Mesothelial cell of epicardium (in vitro differentiated cells): ENCODE data around the gene USH1C. TPM values are rescaled to one million over a fixed set of nuclear protein-coding genes. Genes with fewer than 3 reads are reported as not detected.

Source experiments
- DNase-seq, 2 experiments: peaks; one replicate each; pipeline ENCODE4 v3.0.0; 2021; ENCODE audit warnings: low spot score in 2 of 2; ENCODE audit not compliant: unreplicated experiment in 2 of 2
- H3K27ac Mint-ChIP-seq: 2 replicates; pipeline ENCODE4 v1.8.0; 2021; ENCODE audit warnings: mixed read lengths
- H3K27me3 Mint-ChIP-seq: 2 replicates; pipeline ENCODE4 v1.8.0; 2021; ENCODE audit warnings: low read depth, mixed read lengths
- H3K36me3 Mint-ChIP-seq: 2 replicates; pipeline ENCODE4 v1.8.0; 2021; ENCODE audit warnings: mixed read lengths
- H3K4me1 Mint-ChIP-seq: 2 replicates; pipeline ENCODE4 v1.8.0; 2021; ENCODE audit warnings: mixed read lengths
- H3K4me3 Mint-ChIP-seq: 2 replicates; pipeline ENCODE4 v1.8.0; 2021; ENCODE audit warnings: mild to moderate bottlenecking, moderate library complexity, mixed read lengths
- H3K9me3 Mint-ChIP-seq: 2 replicates; pipeline ENCODE4 v1.8.0; 2021; ENCODE audit warnings: mixed read lengths
- total RNA-seq: library from RNA; stranded (reverse); gene quantifications from 3 replicates; pipeline ENCODE4 v1.2.1, GENCODE V29; 2021
- TF ChIP-seq, protein P1 (sequence below): fragments of 200-600 bp; sonication (generic); IDR thresholded peaks from one replicate; pipeline ENCODE4 v1.5.0; 2021; ENCODE audit warnings: antibody characterized with exemption; ENCODE audit not compliant: unreplicated experiment

Gene USH1C
- total RNA-seq, 1 donor from 2014 or later = 0.54 TPM

DNA sequence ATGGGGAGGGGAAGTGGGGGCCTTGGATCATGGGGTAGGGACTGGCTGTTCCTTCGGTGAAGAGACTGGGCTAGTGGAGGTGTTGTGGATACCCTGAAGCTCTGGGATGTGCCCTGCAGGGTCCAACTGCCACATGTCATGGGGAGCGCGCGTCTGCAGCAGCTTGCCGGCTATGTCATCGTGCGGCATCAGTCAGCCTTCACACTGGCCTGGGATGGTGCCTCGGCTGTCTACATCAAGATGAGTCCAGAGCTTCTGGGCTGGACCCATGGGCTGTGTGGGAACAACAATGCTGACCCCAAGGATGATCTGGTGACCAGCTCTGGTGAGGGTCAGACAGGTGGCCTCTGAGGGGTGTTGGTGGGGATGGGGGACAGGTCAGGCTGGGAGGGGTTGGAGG is 12.8 kb upstream of the USH1C start:
- Mint-ChIP-seq H3K27me3 (peaks cover 47% of the 10 kb centered on the region), H3K27ac (no peak overlapping the region), H3K4me1 (peaks cover 6% of the 10 kb centered on the region), H3K36me3 (no peaks in the 10 kb centered on the region), H3K9me3 (no peaks in the 10 kb centered on the region), H3K4me3 (no peak overlapping the region)
- no peak for DNase-seq
- TF ChIP-seq, protein P1, sequence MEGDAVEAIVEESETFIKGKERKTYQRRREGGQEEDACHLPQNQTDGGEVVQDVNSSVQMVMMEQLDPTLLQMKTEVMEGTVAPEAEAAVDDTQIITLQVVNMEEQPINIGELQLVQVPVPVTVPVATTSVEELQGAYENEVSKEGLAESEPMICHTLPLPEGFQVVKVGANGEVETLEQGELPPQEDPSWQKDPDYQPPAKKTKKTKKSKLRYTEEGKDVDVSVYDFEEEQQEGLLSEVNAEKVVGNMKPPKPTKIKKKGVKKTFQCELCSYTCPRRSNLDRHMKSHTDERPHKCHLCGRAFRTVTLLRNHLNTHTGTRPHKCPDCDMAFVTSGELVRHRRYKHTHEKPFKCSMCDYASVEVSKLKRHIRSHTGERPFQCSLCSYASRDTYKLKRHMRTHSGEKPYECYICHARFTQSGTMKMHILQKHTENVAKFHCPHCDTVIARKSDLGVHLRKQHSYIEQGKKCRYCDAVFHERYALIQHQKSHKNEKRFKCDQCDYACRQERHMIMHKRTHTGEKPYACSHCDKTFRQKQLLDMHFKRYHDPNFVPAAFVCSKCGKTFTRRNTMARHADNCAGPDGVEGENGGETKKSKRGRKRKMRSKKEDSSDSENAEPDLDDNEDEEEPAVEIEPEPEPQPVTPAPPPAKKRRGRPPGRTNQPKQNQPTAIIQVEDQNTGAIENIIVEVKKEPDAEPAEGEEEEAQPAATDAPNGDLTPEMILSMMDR = no peak

GRCh38 chr11:17554487-17554886 is 10.3 kb upstream of the USH1C start:
- no peak for DNase-seq
- Mint-ChIP-seq H3K36me3 (no peaks in the 10 kb centered on the region), H3K4me3 (no peak overlapping the region), H3K9me3 (no peaks in the 10 kb centered on the region), H3K4me1 (no peaks in the 10 kb centered on the region), H3K27me3 (peaks cover 47% of the 10 kb centered on the region), H3K27ac (no peak overlapping the region)
- TF ChIP-seq, protein P1 = no peak

DNA sequence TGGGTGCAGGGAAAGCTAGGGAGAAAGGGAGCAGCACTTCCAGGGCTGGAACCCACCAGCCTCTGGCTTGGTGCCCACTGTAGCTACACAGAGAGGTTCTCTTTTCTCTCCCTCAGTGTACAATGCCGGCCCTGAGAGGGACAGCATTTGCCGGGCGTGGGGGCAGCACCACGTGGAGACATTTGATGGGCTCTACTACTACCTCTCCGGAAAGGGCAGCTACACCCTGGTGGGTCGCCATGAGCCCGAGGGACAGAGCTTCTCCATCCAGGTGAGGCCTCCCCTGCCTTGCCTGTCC is 9.0 kb upstream of the USH1C start:
- H3K27ac Mint-ChIP-seq = no peak overlapping the region
- H3K4me1 Mint-ChIP-seq = no peaks in the 10 kb centered on the region
- peaks cover 52% of the 10 kb centered on the region for H3K27me3 Mint-ChIP-seq
- H3K4me3 Mint-ChIP-seq = no peak overlapping the region
- H3K9me3 Mint-ChIP-seq = no peaks in the 10 kb centered on the region
- TF ChIP-seq, protein P1 = no peak
- no peaks in the 10 kb centered on the region for H3K36me3 Mint-ChIP-seq
- no peak for DNase-seq

- Mint-ChIP-seq H3K4me3 (no peak overlapping the region), H3K36me3 (no peaks in the 10 kb centered on the region), H3K9me3 (no peaks in the 10 kb centered on the region), H3K4me1 (peaks cover 1% of the 10 kb centered on the region), H3K27ac (no peak overlapping the region), H3K27me3 (peaks cover 52% of the 10 kb centered on the region)
- DNase-seq = no peak
- TF ChIP-seq, protein P1 = no peak
These were observed 8.4 kb upstream of the USH1C start for GRCh38 chr11:17552392-17553248.

DNA sequence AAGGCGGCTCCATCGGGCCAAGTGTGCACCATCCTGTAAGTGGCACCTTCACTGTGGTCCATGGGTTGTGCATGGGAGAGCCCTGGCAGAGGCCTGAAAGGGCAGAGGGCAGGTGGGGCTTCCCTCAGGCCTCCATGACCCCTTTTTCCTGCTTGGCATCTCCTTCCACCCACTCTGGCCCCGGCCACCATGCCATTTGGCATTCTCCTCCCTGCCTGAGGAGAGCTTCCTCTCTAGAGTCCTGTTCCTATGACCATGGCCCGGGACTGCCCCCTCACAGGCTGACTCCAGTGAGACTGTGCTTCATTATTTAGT is 7.8 kb upstream of the USH1C start:
- Mint-ChIP-seq H3K4me1 (peaks cover 8% of the 10 kb centered on the region), H3K9me3 (no peaks in the 10 kb centered on the region), H3K27ac (no peak overlapping the region), H3K36me3 (no peaks in the 10 kb centered on the region), H3K4me3 (no peak overlapping the region), H3K27me3 (peaks cover 52% of the 10 kb centered on the region)
- TF ChIP-seq, protein P1 = no peak
- no peak for DNase-seq
